IPS DF 4.7 (cell line): ENCODE results near the gene SOBP.
A peak's percentile ranks its signal among the peaks of the same experiment; 100 is the strongest.

Experiments used
- DNase-seq: peaks from one replicate; pipeline ENCODE4 v3.0.0-alpha.2; 2013; ENCODE audit warnings: low spot score; ENCODE audit errors: extremely low read depth

The SOBP gene

GRCh38 chr6:107683183-107683582 is 193.3 kb downstream of the SOBP start:
- DNase-seq = no peak

- DNase-seq = no peak
Observed at GRCh38 chr6:107684996-107685395, 195.1 kb downstream of the SOBP start.

- no peak for DNase-seq
Observed at GRCh38 chr6:107689190-107689589, 199.3 kb downstream of the SOBP start.

- no peak for DNase-seq
Observed at GRCh38 chr6:107689951-107690642, 200.2 kb downstream of the SOBP start.

- DNase-seq = no peak
Observed at GRCh38 chr6:107690643-107691061, 200.7 kb downstream of the SOBP start.

- DNase-seq = no peak
Observed at GRCh38 chr6:107691062-107691751, 201.3 kb downstream of the SOBP start.

GRCh38 chr6:107692351-107692750 is 202.4 kb downstream of the SOBP start:
- no peak for DNase-seq

- DNase-seq = no peak
Observed at GRCh38 chr6:107695061-107695720, 205.3 kb downstream of the SOBP start.

- DNase-seq = no peak
Observed at GRCh38 chr6:107697682-107698081, 207.8 kb downstream of the SOBP start.

- no peak for DNase-seq
Observed at GRCh38 chr6:107698146-107698545, 208.2 kb downstream of the SOBP start.

GRCh38 chr6:107699254-107699653 is 209.3 kb downstream of the SOBP start:
- no peak for DNase-seq

GRCh38 chr6:107699697-107700325 is 209.9 kb downstream of the SOBP start:
- DNase-seq = no peak

GRCh38 chr6:107703606-107704005 is 213.7 kb downstream of the SOBP start:
- DNase-seq = no peak

- DNase-seq = peak; percentile 46
Observed at GRCh38 chr6:107704347-107705013, 214.6 kb downstream of the SOBP start.

- DNase-seq = no peak
Observed at GRCh38 chr6:107706516-107707115, 216.7 kb downstream of the SOBP start.

- no peak for DNase-seq
Observed at GRCh38 chr6:107707346-107708275, 217.7 kb downstream of the SOBP start.

GRCh38 chr6:107708435-107708834 is 218.5 kb downstream of the SOBP start:
- DNase-seq = no peak

- no peak for DNase-seq
Observed at GRCh38 chr6:107709341-107709740, 219.4 kb downstream of the SOBP start.
